Ovary (tissue), 3 donors: ENCODE data around the gene MTRFR.

Experiments used
- CTCF ChIP-seq, 3 donors: fragments of 450-650 bp in 2 of 3; fragments of 200-600 bp in 1 of 3; IDR thresholded peaks; one replicate each; pipeline versions ENCODE4 v1.5.1 to v1.8.0; 2016 to 2022; ENCODE audit warnings: antibody characterized with exemption in 3 of 3, mild to moderate bottlenecking in 1 of 3
- EP300 ChIP-seq: sonication (generic); formaldehyde crosslinking; IDR thresholded peaks from one replicate; pipeline ENCODE4 v1.6.1; 2017; ENCODE audit warnings: antibody characterized with exemption
- POLR2A ChIP-seq: fragments of 450-650 bp; IDR thresholded peaks from one replicate; pipeline ENCODE4 v1.6.1; 2017; ENCODE audit warnings: antibody characterized with exemption, mild to moderate bottlenecking, moderate library complexity
- donor health status: DM: no; HTN: no; CAD: no.

- TF ChIP-seq CTCF (IDR thresholded peaks at IDR 0.05) (no peak), POLR2A (no peak), EP300 (no peak)
Measured at GRCh38 chr12:123250471-123251383, 17.5 kb downstream of the MTRFR start.
